Measurements from ENCODE around the gene ZNF134.

Gene ZNF134

GRCh38 chr19:57613941-57614743, at the start of gene ZNF134:
ZNF134 (plus strand) TSS chr19:57614242; CDS start chr19:57619469, 5,227 bp downstream.
- TF ChIP-seq, protein P1, sequence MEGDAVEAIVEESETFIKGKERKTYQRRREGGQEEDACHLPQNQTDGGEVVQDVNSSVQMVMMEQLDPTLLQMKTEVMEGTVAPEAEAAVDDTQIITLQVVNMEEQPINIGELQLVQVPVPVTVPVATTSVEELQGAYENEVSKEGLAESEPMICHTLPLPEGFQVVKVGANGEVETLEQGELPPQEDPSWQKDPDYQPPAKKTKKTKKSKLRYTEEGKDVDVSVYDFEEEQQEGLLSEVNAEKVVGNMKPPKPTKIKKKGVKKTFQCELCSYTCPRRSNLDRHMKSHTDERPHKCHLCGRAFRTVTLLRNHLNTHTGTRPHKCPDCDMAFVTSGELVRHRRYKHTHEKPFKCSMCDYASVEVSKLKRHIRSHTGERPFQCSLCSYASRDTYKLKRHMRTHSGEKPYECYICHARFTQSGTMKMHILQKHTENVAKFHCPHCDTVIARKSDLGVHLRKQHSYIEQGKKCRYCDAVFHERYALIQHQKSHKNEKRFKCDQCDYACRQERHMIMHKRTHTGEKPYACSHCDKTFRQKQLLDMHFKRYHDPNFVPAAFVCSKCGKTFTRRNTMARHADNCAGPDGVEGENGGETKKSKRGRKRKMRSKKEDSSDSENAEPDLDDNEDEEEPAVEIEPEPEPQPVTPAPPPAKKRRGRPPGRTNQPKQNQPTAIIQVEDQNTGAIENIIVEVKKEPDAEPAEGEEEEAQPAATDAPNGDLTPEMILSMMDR (IDR thresholded peaks at IDR 0.05; ENCODE audit: insufficient read depth, low read depth, low read length, missing control alignments), result peak; percentile 67
- H3K4me3 ChIP-seq (ENCODE audit: low read length), result peak within 1 kb of the TSS; percentile 91
- peak; percentile 94 for DNase-seq (ENCODE audit: low read depth)

DNA sequence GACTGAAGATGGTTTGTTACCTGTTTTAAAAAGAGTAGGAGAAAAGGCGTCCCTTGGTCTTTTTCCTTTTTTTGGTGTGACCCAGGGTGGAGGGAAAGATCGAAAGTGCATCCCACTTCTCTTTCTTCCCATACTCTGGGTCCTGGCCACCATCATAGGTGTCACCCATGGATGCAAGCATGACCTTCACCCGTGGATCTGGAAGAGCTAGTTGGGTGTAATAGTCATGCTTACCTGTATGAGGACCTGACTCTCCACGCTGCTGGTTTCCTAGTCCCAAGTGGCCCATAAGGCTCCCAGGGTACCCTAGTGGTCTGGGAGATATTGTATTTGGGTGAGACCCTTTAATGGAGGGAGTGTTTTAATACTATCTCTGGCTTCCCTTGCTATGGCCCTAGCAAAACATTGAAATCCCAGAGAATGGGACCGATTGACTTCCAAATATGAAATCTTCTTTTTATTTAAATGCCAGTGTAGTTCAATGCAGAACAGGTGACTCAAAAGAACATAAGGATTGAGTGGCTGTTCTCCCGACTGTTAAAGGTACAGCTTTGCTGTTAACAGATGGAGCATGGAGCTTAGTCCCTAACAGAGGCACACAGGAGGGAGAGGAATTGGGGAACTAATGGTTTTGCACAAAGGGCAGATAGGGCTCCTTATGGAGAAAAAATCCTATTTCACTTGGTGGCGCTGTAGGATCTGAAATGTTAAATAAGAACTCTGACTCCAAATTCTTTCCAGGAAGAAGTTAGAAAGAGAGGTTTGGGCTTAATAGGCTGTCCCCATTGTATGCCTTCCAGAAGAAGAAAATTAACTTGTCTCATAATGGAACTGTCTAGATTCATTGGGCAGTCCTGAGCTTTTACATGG, 47.4 kb upstream of the ZNF134 start:
- peak; percentile 57 for DNase-seq (ENCODE audit: low read depth)
- H3K4me3 ChIP-seq (ENCODE audit: low read length), result no peak overlapping the region
- TF ChIP-seq, protein P1 (IDR thresholded peaks at IDR 0.05; ENCODE audit: insufficient read depth, low read depth, low read length, missing control alignments), result no peak

DNA sequence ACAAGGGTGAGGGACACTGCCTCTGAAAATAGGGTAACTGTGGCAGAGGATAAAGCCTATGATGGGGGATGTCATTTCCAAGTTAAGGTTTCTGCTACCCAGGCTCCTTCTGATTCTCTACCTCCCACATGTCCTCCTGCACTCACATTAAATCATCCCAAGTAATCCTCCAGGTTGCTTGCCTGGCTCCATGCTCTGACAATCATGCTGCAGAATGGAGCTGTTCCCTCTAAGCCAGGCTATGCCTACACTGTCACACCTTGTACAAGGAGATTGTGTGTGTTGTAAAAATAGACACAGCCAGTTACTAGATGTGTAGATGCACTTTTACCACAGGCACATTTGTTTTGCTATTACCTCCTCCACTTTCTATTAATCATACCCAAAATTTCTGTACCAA, 43.3 kb upstream of the ZNF134 start:
- TF ChIP-seq, protein P1 (IDR thresholded peaks at IDR 0.05; ENCODE audit: insufficient read depth, low read depth, low read length, missing control alignments), result no peak
- no peak for DNase-seq (ENCODE audit: low read depth)
- H3K4me3 ChIP-seq (ENCODE audit: low read length), result no peak overlapping the region

DNA sequence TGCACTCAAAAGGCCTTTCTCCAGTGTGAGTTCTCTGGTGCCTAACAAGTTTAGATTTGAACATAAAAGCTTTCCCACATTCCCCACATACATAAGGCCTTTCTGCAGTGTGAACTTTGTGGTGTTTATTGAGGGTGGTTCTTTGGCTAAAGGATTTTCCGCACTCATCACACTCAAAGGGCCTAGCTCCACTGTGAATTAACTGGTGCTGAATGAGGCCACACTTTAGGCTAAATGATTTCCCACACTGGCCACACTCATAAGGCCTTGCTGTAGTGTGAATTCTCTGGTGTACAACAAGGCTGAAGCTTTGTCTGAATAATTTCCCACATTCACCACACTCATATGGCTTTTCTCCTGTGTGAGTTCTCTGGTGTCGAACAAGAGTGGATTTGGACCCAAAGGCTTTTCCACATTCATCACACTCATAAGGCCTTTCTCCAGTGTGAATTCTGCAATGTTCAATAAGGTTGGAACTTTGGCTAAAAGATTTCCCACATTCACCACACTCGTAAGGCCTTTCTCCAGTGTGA, 41.6 kb upstream of the ZNF134 start:
- no peak overlapping the region for H3K4me3 ChIP-seq (ENCODE audit: low read length)
- DNase-seq (ENCODE audit: low read depth), result no peak
- TF ChIP-seq, protein P1 (IDR thresholded peaks at IDR 0.05; ENCODE audit: insufficient read depth, low read depth, low read length, missing control alignments), result no peak

- TF ChIP-seq, protein P1 (IDR thresholded peaks at IDR 0.05; ENCODE audit: insufficient read depth, low read depth, low read length, missing control alignments), result no peak
- DNase-seq (ENCODE audit: low read depth), result no peak
- H3K4me3 ChIP-seq (ENCODE audit: low read length), result no peak overlapping the region
These were observed 37.4 kb upstream of the ZNF134 start for GRCh38 chr19:57576661-57577060.

GRCh38 chr19:57578487-57579205, 35.4 kb upstream of the ZNF134 start, which contains the start of gene ZNF416:
ZNF416 (minus strand) TSS chr19:57578911; CDS start chr19:57578704, 207 bp downstream.
- peak; percentile 99 for DNase-seq (ENCODE audit: low read depth)
- TF ChIP-seq, protein P1 (IDR thresholded peaks at IDR 0.05; ENCODE audit: insufficient read depth, low read depth, low read length, missing control alignments), result peak; percentile 16
- peak within 1 kb of the TSS; percentile 79 for H3K4me3 ChIP-seq (ENCODE audit: low read length)

Data from epithelial cell of esophagus (primary cell).